ENCODE results near the gene GZF1. TPM values are rescaled to one million over a fixed set of nuclear protein-coding genes. Genes with fewer than 3 reads are reported as not detected.
A peak's percentile ranks its signal among the peaks of the same experiment; 100 is the strongest.

Gene GZF1
- total and polyA plus RNA-seq, 12 donors: 8.0 to 31.7 (median 18.7) TPM

GRCh38 chr20:23397961-23398360, 36.0 kb downstream of the GZF1 start:
- no peak for TF ChIP-seq CTCF (IDR thresholded peaks at IDR 0.05)
- no peak for TF ChIP-seq POLR2A (IDR thresholded peaks at IDR 0.05)
- Histone ChIP-seq H3K27ac (peak overlapping the region in 3 of 5 donors; percentile 17 to 45 (median 33)), H3K9me3 (replicated peaks in 1 of 3) (no peaks in the 10 kb centered on the region), H3K4me1 (replicated peaks in 1 of 2) (peaks cover 25 to 41% of the 10 kb centered on the region in 2 donors), H3K4me3 (no peak overlapping the region), H3K27me3 (no peaks in the 10 kb centered on the region), H3K36me3 (replicated peaks in 1 of 2) (peaks cover 0 to 21% of the 10 kb centered on the region in 2 donors)
- intact Hi-C loops (cut with DNase I): no loop called here
- DNase-seq: no peak
- WGBS, 4 donors: 70 to 79% (median 76%) methylated on average over 2 of the region's 2 CpGs

- WGBS, 4 donors: 58 to 69% (median 60%) methylated on average over 6 of the region's 6 CpGs
- Histone ChIP-seq H3K4me1 (replicated peaks in 1 of 2) (peaks cover 30 to 58% of the 10 kb centered on the region in 2 donors), H3K9me3 (replicated peaks in 1 of 3) (no peaks in the 10 kb centered on the region), H3K27me3 (no peaks in the 10 kb centered on the region), H3K27ac (peak overlapping the region in 4 of 5 donors; percentile 29 to 80 (median 48)), H3K4me3 (no peak overlapping the region), H3K36me3 (replicated peaks in 1 of 2) (peaks cover 0 to 3% of the 10 kb centered on the region in 2 donors)
- peak in 1 of 7 donors; percentile 20 for DNase-seq
- TF ChIP-seq CTCF (IDR thresholded peaks at IDR 0.05) (peak in 5 of 6 experiments; percentile 7 to 33 (median 20)), POLR2A (IDR thresholded peaks at IDR 0.05) (peak in 1 of 2 donors; percentile 16)
- intact Hi-C loops (cut with DNase I): no loop called here
These were observed 37.7 kb downstream of the GZF1 start for GRCh38 chr20:23399568-23400241.

- H3K9me3 ChIP-seq (replicated peaks in 1 of 3): no peaks in the 10 kb centered on the region
- 44 to 64% (median 54%) methylated on average over 5 of the region's 5 CpGs for WGBS, 4 donors
- H3K27ac ChIP-seq: peak overlapping the region in 2 of 5 donors; percentile 29 to 59
- no peaks in the 10 kb centered on the region for H3K27me3 ChIP-seq
- intact Hi-C loops (cut with DNase I): no loop called here
- peaks cover 31 to 66% of the 10 kb centered on the region in 2 donors for H3K4me1 ChIP-seq (replicated peaks in 1 of 2)
- no peak for DNase-seq
- no peaks in the 10 kb centered on the region for H3K36me3 ChIP-seq (replicated peaks in 1 of 2)
- TF ChIP-seq CTCF (IDR thresholded peaks at IDR 0.05) (no peak), POLR2A (IDR thresholded peaks at IDR 0.05) (no peak)
- no peak overlapping the region for H3K4me3 ChIP-seq
These were observed 39.1 kb downstream of the GZF1 start for GRCh38 chr20:23401051-23401450.

- WGBS, 4 donors: 45 to 56% (median 48%) methylated on average over 5 of the region's 5 CpGs
- Histone ChIP-seq H3K4me1 (replicated peaks in 1 of 2) (peaks cover 29 to 69% of the 10 kb centered on the region in 2 donors), H3K27me3 (no peaks in the 10 kb centered on the region), H3K27ac (no peak overlapping the region), H3K4me3 (no peak overlapping the region), H3K9me3 (replicated peaks in 1 of 3) (no peaks in the 10 kb centered on the region), H3K36me3 (replicated peaks in 1 of 2) (no peaks in the 10 kb centered on the region)
- DNase-seq: no peak
- intact Hi-C loops (cut with DNase I): no loop called here
- TF ChIP-seq POLR2A (IDR thresholded peaks at IDR 0.05): no peak
- TF ChIP-seq CTCF (IDR thresholded peaks at IDR 0.05): no peak
These were observed 41.8 kb downstream of the GZF1 start for GRCh38 chr20:23403751-23404150.

All from adrenal gland (tissue), 12 donors.